Progenitor cell of endocrine pancreas (in vitro differentiated cells): Measurements from ENCODE around the gene GPSM3. TPM values are rescaled to one million over a fixed set of nuclear protein-coding genes. Genes with fewer than 3 reads are reported as not detected.
"Not testable (repeated sequence)": the region's sequence is repeated elsewhere in the genome, so short reads cannot be mapped to it uniquely, and the experiment has no call there.

Experiments
- DNase-seq: peaks from one replicate; pipeline ENCODE4 v3.0.0; 2021; ENCODE audit warnings: low spot score; ENCODE audit not compliant: unreplicated experiment
- H3K27ac Mint-ChIP-seq: 2 replicates; pipeline ENCODE4 v1.8.0; 2021; ENCODE audit warnings: mild to moderate bottlenecking, moderate library complexity, mixed read lengths
- H3K27me3 Mint-ChIP-seq: 2 replicates; pipeline ENCODE4 v1.8.0; 2021; ENCODE audit warnings: mixed read lengths
- H3K36me3 Mint-ChIP-seq: 2 replicates; pipeline ENCODE4 v1.8.0; 2022; ENCODE audit warnings: mixed read lengths; ENCODE audit not compliant: insufficient read depth
- H3K4me1 Mint-ChIP-seq: 2 replicates; pipeline ENCODE4 v1.8.0; 2021; ENCODE audit warnings: low read depth, mixed read lengths
- H3K4me3 Mint-ChIP-seq: 2 replicates; pipeline ENCODE4 v1.8.0; 2021; ENCODE audit warnings: low read depth, mild to moderate bottlenecking, moderate library complexity, mixed read lengths
- H3K9me3 Mint-ChIP-seq: 2 replicates; pipeline ENCODE4 v1.8.0; 2021; ENCODE audit warnings: low read depth, mixed read lengths
- total RNA-seq: library from RNA; stranded (reverse); gene quantifications from 2 replicates; pipeline ENCODE4 v1.2.1, GENCODE V29; 2021
- TF ChIP-seq, protein P1 (sequence below): fragments of 200-600 bp; sonication (generic); IDR thresholded peaks from one replicate; pipeline ENCODE4 v1.5.0; 2021; ENCODE audit warnings: antibody characterized with exemption, mild to moderate bottlenecking; ENCODE audit not compliant: unreplicated experiment

GPSM3 gene
- total RNA-seq, 1 donor from 2014 or later = 6.5 TPM

DNA sequence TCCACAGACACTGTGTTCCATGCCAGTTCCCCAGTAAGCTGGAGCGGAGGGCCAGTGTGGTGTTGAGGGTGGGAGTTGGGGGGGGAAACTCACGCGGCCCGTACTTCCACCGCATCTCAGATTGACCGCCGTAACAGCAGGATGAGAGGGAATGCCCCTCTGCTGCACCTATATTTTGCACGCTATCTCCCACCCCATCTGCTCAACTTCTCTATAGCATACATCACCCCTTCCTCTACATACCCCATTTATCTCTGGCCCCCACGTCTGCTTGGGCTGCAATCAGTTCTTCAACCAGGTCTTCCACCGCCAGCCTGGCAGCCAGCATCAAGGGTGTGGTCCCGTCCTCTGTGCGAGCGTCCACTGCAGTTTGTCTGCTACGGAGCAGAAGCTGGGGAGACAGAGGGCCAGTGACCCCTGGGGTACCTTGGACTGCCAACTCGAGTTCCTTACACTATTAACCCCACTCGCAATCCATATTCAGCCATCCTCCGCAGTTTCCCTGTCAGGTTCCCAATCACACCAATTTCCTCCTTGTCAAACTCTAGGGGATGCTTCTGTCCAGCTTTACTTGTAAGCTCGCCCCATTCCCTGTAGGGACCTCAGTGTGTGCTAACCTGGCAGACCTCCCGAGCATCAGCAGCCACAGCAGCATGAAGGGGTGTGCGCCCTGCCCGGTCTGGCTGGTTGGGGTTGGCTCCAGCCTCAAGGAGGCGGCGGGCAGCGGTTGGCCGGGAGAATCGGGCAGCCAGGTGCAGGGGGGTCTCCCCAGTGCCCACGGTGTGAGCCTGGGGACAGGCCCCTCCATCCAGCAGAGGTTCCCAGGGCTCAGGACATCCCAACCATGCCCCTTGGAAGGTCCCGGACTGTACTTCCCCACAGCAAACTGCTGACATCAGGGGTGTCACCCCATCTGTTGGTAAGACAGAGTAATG, 4.5 kb upstream of the GPSM3 start:
- H3K4me3 Mint-ChIP-seq = peak overlapping the region; percentile 93

DNA sequence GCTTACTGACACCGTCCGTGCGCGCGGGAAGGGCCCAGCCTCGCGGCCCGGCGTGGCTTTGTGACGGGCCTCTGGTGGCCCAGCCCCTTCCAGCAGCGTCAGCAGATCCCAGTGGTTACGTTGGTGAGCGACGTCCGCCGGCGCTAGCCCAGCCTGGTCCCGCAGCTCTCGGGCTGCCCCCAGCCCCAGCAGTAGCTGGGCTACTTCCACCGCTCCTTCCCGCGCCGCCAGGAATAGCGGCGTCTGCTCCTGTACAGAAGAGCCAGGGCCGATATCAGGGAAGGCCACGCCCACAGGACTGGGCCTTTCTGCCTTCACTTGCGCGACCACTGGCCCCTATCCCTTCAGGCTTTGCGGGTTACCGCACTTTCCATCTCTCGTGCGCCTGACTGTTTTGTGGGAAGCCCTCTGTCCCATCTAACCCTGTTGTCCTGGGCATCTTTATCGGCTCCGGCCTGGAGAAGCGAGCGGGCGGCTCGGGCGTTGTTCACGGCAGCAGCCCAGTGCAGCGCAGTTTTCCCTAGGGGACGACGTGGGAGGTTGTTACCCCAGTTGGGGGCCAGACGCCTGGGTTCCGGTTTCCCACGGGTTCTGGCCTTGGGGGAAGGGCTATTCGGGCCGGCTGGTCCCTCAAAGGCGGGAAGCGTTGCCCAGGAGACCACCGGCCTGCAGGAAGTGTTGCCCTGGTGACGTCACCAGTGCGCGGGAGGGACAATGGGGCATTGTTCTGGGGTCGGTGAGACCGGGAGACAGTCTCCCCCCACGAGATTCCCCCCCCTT, 3.6 kb upstream of the GPSM3 start:
- peak; percentile 75 for DNase-seq
- H3K4me1 Mint-ChIP-seq = peaks cover 23% of the 10 kb centered on the region
- no peaks in the 10 kb centered on the region for H3K27me3 Mint-ChIP-seq
- no peaks in the 10 kb centered on the region for H3K9me3 Mint-ChIP-seq
- TF ChIP-seq, protein P1, sequence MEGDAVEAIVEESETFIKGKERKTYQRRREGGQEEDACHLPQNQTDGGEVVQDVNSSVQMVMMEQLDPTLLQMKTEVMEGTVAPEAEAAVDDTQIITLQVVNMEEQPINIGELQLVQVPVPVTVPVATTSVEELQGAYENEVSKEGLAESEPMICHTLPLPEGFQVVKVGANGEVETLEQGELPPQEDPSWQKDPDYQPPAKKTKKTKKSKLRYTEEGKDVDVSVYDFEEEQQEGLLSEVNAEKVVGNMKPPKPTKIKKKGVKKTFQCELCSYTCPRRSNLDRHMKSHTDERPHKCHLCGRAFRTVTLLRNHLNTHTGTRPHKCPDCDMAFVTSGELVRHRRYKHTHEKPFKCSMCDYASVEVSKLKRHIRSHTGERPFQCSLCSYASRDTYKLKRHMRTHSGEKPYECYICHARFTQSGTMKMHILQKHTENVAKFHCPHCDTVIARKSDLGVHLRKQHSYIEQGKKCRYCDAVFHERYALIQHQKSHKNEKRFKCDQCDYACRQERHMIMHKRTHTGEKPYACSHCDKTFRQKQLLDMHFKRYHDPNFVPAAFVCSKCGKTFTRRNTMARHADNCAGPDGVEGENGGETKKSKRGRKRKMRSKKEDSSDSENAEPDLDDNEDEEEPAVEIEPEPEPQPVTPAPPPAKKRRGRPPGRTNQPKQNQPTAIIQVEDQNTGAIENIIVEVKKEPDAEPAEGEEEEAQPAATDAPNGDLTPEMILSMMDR = no peak
- H3K4me3 Mint-ChIP-seq = peak overlapping the region; percentile 93
- peak overlapping the region; percentile 100 for H3K27ac Mint-ChIP-seq
- no peaks in the 10 kb centered on the region for H3K36me3 Mint-ChIP-seq

More for the DNA sequence above, 4.5 kb upstream of the GPSM3 start:
- H3K36me3 Mint-ChIP-seq = no peaks in the 10 kb centered on the region
- TF ChIP-seq, protein P1 = no peak
- peaks cover 18% of the 10 kb centered on the region for H3K4me1 Mint-ChIP-seq
- H3K27ac Mint-ChIP-seq = peak overlapping the region; percentile 100
- no peaks in the 10 kb centered on the region for H3K9me3 Mint-ChIP-seq
- no peaks in the 10 kb centered on the region for H3K27me3 Mint-ChIP-seq
- DNase-seq = no peak

DNA sequence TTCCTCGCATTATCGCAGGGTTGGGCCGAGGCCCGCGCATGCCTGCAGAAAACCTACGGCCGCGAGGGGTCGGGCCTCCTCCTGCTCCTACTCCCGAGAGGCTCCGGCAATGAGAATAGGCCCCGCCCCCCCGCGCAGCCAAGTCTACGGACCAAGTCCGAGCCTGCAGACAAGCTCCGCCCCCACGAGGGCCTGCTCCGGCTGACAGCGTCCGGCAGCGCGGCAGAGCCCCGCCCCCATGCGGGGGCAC, 3.1 kb upstream of the GPSM3 start:
- no peaks in the 10 kb centered on the region for H3K27me3 Mint-ChIP-seq
- peak overlapping the region; percentile 93 for H3K4me3 Mint-ChIP-seq
- H3K27ac Mint-ChIP-seq = peak overlapping the region; percentile 100
- peak; percentile 100 for DNase-seq
- peaks cover 26% of the 10 kb centered on the region for H3K4me1 Mint-ChIP-seq
- no peaks in the 10 kb centered on the region for H3K9me3 Mint-ChIP-seq
- TF ChIP-seq, protein P1 = peak; percentile 45
- H3K36me3 Mint-ChIP-seq = no peaks in the 10 kb centered on the region

DNA sequence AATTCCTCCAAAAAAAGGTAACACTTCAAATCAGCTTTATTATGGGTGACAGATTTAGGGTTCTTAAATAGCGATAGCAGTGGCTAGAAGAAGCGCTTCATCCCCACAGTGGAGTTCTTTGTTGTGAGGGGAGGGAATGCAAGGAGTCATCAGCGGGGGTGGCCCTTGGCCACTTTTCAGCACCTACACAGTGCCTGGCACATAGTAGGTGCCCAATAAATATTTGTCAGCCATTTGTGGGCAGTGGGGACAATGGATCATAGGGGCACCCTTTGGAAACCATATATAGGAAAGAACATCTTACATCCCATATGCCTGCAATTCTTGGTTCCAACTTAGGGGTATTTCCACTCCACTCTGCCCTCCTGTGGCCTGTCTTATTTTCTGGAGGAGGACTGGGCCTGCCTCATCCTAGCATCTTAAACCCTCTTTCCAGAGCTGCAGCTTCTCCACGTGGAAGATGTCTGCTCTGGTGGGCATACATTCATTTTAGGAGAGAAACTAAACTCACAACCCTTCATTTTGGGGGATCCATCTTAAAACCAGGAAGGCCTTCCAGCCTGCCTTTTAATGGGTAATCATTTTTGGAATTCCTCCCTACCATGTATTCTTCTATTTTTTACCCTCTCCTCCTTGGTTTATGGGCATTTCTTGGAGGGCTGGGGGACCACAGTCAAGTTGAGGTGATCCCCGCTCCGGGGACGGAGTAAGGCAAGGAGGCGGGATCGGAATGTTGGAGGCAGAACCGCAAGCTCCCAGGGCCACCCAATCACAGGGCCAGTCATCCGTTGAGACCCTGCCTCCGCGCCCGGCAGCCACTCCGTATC, 2.6 kb upstream of the GPSM3 start:
- Mint-ChIP-seq H3K27me3 (no peaks in the 10 kb centered on the region), H3K4me3 (peak overlapping the region; percentile 93), H3K27ac (peak overlapping the region; percentile 99), H3K9me3 (no peaks in the 10 kb centered on the region), H3K36me3 (no peaks in the 10 kb centered on the region), H3K4me1 (peaks cover 31% of the 10 kb centered on the region)
- no peak for DNase-seq
- TF ChIP-seq, protein P1 = peak; percentile 46

DNA sequence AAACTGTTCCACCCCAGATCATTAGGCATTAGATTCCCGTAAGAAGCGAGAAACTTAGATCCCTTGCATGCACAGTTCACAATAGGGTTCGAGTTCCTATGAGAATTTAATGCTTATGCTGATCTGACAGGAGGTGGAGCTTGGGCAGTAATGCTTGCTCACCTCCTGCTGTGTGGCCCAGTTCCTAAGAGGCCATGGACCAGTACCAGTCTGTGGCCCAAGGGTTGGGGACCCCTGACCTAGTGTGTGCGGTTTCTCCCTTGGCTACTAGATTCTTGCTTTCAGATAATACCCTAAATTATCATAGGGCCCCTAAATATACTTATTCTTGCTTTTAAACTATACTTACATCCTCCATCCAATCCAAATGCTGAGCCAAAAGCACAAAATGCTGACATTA, 1.9 kb upstream of the GPSM3 start:
- no peaks in the 10 kb centered on the region for H3K36me3 Mint-ChIP-seq
- TF ChIP-seq, protein P1 = no peak
- no peaks in the 10 kb centered on the region for H3K27me3 Mint-ChIP-seq
- H3K4me1 Mint-ChIP-seq = peaks cover 31% of the 10 kb centered on the region
- no peak for DNase-seq
- H3K27ac Mint-ChIP-seq = peak overlapping the region; percentile 99
- no peak overlapping the region for H3K4me3 Mint-ChIP-seq
- H3K9me3 Mint-ChIP-seq = no peaks in the 10 kb centered on the region

DNA sequence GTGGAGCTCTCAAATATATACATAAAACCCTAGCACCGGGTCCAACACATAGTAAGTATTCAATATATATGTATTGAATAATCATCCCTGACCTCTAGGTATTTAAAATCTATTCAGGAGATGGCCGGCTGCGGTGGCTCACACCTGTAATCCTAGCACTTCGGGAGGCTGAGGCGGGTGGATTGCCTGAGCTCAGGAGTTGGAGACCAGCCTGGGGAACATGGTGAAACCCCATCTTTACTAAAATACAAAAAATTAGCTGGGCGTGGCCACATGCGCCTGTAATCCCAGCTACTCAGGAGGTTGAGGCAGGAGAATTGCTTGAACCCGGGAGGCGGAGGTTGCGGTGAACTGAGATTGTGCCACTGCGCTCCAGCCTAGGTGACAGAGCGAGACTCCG, 653 bp upstream of the GPSM3 start:
- peaks cover 43% of the 10 kb centered on the region for H3K4me1 Mint-ChIP-seq
- H3K36me3 Mint-ChIP-seq, H3K9me3 Mint-ChIP-seq, H3K4me3 Mint-ChIP-seq, H3K27me3 Mint-ChIP-seq, DNase-seq: not testable (repeated sequence)
- H3K27ac Mint-ChIP-seq = peak overlapping the region; percentile 37
